Measurements from ENCODE around the gene INO80.
"Not testable (repeated sequence)": the region's sequence is repeated elsewhere in the genome, so short reads cannot be mapped to it uniquely, and the experiment has no call there.

The INO80 gene

DNA sequence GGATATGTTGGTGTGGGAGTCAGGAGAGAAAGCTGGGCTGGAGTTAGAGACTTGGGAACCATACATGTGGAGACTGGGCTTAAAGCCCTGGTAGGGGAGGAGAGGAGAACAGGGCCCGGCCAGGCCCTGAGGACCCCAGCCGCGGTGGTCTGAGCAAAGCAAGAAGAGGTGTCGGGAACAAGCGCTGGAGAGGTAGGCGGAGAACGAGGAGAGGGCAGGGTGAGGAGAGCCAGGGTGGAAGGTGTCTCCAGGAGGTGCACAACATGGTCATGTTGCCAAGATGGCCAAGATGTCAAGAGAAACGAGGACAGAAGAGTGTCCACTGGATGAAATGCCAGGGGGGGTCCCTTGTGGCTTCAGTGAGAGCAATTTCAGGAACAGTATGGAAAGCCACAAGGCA, 157.4 kb downstream of the INO80 start:
- intact Hi-C loops (cut with DNase I), result no loop called here
- no peak for DNase-seq

DNA sequence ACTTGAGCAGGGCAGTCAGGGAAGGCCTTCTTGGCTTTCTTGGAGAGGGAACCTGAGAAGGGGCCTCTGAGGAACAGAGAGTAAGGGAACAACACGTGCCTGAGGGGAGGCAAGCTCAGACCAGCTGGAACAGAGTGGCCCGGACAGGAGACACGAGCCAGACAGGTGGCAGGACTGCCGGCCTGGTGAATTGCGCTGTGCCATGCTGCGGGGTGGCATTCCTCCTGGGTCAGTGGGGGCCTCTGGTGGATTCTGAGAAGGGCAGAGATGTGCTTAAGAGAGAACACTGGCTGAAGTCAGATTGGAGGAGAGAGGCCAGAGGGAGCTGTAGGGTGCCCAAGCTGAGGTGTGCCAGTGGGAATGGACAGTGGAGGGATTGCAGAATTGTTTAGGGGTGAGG, 157.9 kb downstream of the INO80 start:
- DNase-seq, result no peak
- intact Hi-C loops (cut with DNase I), result no loop called here

DNA sequence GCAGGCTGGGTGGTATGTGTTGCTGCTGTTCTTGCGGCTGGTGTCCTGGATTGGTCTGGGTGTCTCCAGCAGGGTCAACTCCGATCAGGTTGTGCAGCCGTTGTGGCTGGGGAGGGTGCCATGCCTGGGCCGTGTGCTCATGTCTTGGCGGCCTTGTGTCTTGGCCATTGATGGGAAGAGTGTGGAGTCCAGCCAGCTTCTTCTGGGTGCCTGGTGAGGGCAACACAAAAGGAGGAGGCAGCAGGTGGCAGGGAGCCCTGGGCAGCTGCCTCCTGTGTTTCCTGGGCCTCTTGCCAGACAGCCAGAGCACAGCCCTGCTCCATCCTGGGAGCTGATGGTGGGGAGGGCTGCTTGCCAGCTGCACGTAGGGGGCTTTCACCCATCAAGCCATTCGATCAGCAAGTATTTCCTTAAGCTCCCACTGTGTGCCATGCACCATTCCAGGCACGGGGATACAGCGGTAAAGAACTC, 158.5 kb downstream of the INO80 start:
- intact Hi-C loops (cut with DNase I), result no loop called here

DNA sequence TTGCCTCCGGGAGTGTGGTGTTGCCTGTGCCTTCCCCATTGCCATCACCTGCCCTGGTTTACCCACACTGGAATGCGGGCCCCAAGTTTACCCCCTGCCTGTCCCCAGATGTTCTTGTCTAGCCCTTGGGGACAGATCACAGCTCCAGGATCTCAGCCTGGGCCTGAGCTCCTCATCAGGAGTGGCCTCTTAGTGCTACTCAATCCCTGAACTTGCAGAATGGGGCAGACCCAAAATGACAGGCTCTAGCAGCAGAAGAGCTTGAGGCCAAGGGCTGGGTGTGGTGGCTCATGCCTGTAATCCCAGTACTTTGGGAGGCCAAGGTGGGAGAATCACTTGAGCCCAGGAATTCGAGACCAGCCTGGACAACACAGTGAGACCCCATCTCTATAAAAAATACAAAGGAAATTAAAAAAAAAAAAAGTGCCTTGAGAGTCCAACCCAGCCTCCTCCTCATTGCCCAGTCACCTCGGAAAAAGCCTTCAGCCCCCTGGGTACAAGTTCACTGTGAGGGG, 159.0 kb downstream of the INO80 start:
- intact Hi-C loops (cut with DNase I), result no loop called here
- no peak for DNase-seq

More for the DNA sequence above, 158.5 kb downstream of the INO80 start:
- DNase-seq, result peak in 38 of 42 donors; percentile 9 to 67 (median 45)

DNA sequence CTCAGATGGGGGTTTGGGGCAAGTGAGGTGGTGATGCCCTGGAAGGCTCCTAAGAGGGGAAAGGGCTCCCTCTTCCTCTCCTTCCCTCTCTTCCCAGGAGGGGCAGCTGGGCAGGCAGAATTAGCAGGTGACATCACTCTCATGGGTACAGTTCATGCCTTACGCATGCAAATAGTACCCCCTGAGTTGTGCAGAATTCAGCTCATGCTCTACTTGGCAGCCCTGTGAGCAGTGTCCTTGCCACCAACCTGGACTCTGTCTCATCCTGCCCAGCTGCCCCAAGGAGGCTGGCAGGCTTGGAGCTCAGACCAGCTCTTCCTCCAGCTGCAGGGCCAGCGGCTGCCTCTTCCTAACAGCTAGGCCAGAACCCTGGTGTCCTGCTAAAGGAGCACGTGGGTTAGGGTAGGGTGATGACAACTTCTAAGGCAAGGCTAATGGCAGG, 159.5 kb downstream of the INO80 start:
- intact Hi-C loops (cut with DNase I), result no loop called here
- no peak for DNase-seq

DNA sequence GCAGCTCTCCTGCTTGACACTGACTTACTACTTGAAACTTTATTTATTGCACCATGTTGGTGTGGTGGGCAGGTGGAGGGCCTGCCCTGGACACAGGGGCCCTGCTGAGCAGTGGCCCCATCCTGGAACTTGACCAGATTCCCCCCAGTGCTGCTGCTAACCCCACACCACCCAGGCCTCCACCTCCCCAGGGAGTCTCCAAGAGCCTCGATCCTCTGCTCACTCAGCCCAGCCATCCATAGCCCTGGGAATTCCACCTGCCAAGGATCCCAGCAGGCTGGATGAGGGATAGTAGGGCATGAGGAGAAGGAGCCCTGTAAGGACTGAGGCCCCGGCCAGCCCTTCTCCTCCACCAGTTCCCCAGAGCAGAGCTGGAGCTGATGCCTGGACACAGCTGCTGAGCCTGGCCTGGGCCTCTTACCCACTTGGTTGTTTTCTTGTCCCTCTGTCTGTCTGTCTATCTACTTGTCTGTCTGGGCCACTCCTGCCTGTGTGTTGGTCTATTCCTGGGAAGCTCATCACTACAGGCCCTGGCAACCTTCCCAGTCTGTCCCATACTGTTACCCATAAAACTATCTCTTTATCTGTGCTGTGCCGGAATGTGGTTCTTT, 160.0 kb downstream of the INO80 start:
- intact Hi-C loops (cut with DNase I), result no loop called here
- no peak for DNase-seq

DNA sequence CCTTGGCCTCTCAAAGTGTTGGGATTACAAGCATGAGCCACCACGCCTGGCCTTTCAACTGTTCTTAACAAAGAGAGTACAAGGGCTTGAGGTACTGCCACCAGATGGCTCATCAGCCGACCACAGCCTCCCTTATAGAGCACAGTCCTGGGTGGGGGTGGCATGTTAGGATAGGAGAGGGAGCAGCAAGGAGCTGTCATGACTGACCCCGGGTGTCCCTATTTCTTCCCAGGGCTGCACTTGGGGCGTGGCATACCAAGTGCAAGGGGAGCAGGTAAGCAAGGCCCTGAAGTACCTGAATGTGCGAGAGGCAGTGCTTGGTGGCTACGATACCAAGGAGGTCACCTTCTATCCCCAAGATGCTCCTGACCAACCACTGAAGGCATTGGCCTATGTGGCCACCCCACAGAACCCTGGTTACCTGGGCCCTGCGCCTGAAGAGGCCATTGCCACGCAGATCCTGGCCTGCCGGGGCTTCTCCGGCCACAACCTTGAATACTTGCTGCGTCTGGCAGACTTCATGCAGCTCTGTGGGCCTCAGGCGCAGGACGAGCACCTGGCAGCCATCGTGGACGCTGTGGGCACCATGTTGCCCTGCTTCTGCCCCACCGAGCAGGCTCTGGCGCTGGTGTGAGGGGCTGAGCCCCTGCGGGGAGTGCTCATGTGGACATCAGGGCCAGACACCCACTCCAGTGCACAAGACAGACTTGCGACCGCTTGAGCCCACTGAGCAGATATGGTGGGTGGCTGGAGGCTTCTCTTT, 160.8 kb downstream of the INO80 start:
- no peak for DNase-seq
- intact Hi-C loops (cut with DNase I), result no loop called here

DNA sequence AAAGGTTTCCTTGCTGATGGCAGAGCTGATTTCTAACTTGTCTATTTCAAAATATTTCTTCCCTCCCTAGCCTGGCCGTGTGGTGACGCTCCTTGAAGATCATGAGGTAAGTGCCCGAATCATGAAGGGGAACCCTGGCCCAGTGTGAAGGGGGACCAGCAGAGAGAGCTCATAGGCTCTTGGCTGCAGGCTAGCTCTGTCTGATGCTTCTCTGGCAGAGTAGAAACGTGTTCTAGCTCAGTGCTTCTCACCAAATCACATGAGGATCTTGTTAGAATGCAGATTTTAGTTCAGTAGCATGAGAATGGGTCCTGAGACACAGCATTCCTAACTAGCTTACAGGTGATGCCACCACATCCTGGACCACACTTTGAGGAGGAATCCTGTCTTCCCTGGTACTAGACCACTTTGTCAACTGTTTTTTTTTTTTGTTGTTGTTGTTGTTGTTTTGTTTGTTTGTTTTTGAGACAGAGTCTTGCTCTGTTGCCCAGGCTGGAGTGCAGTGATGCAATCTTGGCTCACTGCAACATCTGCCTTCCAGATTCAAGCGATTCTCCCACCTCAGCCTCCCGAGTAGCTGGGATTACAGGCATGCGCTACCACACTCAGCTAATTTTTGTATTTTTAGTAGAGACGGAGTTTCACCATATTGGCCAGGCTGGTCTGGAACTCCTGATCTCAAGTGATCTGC, 161.8 kb downstream of the INO80 start:
- intact Hi-C loops (cut with DNase I); DNase-seq: not testable (repeated sequence)

DNA sequence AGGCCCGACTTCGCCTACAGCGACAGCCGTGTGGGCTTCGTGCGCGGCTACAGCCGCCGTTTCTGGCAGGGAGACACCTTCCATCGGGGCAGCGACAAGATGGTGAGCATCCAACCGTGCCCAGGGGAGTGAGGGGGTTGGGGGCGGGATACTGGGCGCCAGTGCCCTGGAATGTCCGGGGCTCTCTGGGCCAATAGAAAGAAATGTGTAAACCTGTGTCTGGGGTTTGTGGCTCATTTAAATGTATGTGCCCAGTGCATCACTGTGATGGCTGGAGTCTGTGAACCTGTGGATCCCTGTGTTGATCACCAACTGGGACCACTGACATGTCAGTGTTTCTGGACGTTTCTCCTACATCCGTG, 162.4 kb downstream of the INO80 start:
- intact Hi-C loops (cut with DNase I), result no loop called here
- DNase-seq, result no peak

DNA sequence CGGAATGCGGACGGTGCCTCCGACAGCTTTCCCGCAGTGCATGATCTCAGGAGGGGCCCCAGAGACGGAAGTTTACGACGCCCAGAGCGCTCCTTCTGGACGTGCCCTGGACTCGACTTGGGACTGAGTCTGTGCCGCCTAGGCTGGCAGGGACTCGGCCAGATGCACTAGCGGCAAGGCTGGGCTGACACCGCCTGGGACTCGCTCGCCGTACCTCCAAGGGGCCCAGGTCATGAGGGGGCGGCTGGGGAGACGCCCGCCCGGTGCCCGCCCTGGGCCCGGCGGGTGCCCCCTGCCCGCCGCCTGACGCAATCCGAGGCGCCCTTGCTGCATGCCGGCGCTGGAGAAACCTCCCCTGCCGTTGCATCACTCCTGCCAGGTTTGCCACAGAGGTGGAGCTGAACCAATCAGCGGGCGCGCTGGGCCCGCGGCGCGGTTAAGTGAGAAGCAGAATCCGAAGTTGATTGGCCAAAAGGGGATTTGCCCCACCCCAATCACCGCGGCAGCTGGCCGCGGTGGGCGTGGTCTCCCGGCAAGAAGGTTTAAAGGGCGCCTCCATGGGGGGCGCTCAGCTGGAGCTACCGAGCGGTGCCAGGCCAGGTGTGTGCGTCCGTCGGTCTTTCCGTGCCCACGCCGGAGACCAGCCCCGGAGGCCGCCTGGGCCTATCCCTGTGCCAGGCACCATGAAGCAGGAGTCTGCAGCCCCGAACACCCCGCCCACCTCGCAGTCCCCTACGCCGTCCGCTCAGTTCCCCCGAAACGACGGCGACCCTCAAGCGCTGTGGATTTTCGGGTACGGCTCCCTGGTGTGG, 163.0 kb downstream of the INO80 start, which contains the start of gene CHAC1:
TSS of gene CHAC1 (plus strand) at position 571 of the 812 bp plus-strand sequence. CDS start at position 684, 113 bp downstream.
- intact Hi-C loops (cut with DNase I), result no loop called here

DNA sequence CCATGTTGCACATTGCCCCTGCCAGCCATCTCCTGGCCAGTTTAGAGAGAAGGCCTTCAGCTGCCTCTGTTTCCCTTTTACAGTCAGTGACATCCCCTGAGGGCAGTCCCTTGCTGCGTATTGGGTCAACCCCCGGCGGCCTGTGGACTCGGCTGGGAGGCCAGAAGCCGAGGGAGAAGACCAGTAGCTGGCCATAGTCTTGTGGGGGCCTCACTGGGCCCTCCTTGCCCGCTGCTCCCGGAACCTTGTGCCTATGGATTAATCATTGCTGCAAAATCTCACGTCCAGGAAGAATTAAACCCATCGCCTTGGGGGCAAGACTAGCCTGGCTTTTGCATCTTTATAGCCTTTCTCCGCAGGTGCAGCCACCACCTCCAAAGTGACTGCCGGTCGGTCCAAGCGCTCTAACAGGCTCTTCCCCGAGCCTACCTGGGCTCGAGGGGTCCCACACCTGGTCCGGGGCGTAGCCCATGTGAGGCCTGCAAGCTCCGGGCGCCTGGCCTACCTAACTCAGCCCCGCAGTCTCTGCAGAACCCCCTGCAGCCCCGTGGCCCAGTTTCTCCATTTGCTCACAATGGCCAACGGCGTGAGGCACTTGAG, 163.7 kb downstream of the INO80 start:
- DNase-seq, result peak in 1 of 42 donors; percentile 10
- intact Hi-C loops (cut with DNase I), result no loop called here

More for the DNA sequence above, 163.0 kb downstream of the INO80 start, which contains the start of gene CHAC1:
- DNase-seq, result peak; percentile 82 to 98 (median 94)

DNA sequence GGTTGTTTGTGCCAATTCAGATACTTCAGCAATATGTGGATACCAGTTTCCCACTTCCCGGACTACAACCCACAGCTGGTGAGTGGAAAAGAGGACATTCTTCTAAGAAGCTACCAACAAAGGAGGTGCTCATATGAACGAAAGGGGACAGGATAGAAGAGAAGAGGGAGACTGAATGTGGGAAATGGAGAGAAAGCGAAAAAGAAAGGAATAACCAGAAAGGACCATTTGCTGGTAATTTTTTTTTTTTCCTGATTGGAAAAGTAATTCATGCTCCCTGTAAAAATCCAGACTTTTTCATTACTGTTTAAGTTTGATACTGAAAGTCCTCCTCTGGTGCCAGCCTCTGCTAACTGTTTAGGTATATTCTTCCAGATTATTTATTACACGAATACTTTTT, 164.3 kb downstream of the INO80 start:
- intact Hi-C loops (cut with DNase I), result no loop called here
- DNase-seq, result no peak

DNA sequence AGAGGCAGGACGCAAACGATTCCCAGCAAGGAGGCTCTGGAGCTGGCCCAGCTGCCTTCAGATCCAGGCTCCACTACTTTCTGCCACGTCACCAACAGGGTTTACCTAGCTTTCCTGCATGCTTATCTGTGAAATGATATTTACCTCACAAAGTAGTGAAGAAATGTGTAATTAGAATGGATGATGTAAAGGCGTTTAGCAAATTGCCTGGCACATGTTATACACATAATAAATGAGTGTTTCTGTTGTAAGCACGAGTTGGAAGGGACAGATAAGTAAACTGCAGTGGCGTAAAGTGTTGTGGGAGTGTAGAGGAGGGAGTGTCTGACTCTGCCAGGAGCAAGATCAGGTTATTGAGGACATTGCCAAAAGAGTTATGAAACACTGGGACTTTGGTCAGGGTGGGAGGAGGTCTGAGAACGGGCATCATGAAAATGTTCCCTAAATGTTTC, 166.3 kb downstream of the INO80 start:
- intact Hi-C loops (cut with DNase I), result no loop called here
- no peak for DNase-seq

DNA sequence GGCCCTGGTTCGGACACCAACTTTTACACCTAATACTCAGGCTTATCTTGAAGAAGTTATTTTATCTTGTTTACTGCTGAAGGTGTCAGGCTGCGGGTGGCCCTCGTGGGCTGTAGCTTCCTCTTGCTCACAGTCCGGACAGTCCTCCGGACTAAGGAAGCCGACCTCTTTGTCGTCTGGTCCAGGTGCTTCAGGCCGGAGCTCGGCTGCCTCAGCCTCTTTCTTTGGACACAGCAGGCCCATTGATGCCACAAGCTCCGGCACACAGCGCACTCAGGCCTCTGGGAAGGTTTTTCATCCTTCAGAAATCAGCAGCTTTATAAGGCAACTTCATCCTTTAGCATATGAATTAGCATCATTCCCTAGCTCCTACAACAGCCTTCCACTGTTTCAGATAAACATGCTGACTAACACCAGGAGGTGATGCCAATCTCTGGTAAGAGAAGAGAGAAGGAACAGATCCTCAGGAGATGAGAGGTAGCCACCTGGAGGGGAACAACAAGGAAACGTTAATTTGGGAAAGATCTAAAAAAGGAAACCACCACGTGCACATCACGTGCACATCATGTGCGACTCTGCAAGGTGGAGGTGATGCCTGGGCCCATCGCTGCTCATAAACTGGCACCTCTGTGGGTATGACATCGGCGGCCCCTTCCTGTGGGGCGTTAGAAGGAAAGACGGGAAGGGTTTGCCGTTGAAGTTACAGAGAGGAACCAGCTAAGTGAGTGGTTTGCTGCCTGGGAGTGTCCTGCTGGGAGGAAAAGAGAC, 167.2 kb downstream of the INO80 start:
- no peak for DNase-seq
- intact Hi-C loops (cut with DNase I), result no loop called here

DNA sequence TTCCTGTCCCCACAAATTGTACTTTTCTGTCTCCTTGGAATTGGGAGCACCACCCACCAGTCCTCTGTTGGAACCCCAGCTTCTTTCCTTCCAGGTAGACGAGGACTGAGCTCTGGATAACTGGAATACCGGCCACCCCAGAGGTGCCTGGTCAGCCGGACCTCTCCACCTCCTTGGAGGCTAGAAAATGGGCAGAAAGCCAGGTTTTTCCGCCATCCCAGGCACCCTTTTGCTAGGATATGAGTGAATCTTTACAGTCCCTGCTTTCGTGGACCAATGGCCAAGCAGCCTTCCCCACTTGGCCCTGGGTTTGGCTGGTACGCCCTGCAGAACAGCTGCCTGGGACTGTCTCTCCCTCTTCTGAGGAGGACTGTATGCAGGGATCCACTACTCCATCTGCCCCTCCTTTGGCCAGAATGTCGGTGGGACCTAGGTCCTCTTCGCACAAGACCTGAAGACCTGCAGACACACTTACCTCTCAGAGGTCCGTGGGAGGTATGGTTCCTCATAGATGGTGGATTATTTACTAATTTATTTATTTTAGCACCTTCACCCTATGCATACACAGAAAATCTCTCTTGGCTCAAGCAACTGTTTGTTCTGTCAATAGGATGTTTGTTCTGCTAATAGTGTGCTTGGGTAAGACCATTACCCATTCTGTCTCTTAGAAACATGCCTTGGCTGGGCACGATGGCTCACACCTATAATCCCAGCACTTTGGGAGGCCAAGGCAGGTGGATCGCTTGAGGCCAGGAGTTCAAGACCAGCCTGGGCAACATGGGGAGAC, 171.4 kb downstream of the INO80 start:
- DNase-seq, result no peak
- intact Hi-C loops (cut with DNase I), result loop anchor here (5.0 kb wide), 1 partner anchor 78 kb away; no protein-coding TSS in a partner anchor

DNA sequence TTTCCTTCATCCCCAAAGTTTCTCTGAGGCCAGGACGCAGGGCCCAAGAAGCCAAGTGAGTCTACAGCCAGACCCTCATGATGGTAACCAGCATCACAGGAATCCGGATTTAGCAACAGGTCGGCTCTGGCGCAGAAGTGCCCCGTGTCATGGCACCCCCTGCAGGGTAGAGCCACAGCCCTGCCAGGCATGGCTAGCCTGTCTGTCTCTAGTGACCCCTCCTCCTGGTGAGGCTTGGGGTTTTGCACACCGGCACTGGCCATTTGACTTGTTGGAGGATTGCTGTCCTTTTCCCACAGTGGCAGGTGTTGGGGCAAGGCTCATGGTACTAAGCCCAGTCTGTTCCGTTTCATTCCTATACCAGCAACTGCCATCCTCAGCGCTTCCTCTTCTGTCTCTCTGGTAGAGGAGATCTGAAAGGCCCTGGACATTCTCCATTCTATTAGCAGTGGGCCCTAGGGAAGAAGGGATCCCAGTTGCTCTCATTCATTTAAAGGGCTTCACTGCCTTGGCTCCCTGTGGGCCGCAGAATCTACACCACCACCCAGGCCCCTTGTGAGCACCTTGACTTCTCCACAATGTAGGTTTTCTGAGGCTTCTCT, 172.2 kb downstream of the INO80 start:
- intact Hi-C loops (cut with DNase I), result loop anchor here (5.0 kb wide), 1 partner anchor 78 kb away; no protein-coding TSS in a partner anchor

More for the DNA sequence above, 172.2 kb downstream of the INO80 start:
- no peak for DNase-seq

Data from head of caudate nucleus (tissue), 42 donors.